H1 (cell line): Measurements from ENCODE around the gene DPP8. TPM values are rescaled to one million over a fixed set of nuclear protein-coding genes. Genes with fewer than 3 reads are reported as not detected.

Source experiments
- CTCF ChIA-PET: fragments of 300-600 bp; sonication (Branson Sonifier 250); formaldehyde crosslinking; loops from one replicate; lab custom pipeline; 2021; ENCODE audit not compliant: partially characterized antibody; lab: Charles Lee
- POLR2A ChIA-PET: fragments of 300-600 bp; sonication (Branson Sonifier 250); formaldehyde crosslinking; loops from one replicate; lab custom pipeline; 2021; ENCODE audit warnings: inconsistent platforms; ENCODE audit not compliant: partially characterized antibody; lab: Charles Lee
- DNase-seq, 2 experiments: peaks; one replicate each; pipeline versions ENCODE4 v3.0.0 to v3.0.0-alpha.2; 2010 to 2022; ENCODE audit warnings: low spot score in 2 of 2, low read depth in 1 of 2, mixed read lengths in 1 of 2
- FAIRE-seq: peaks from 2 replicates; lab custom pipeline; 2011; peaks lifted over from hg19 to GRCh38; lab: Jason Lieb, UNC
- H2AFZ ChIP-seq: 2 replicates; pipeline ENCODE4 v1.8.1; 2012; ENCODE audit warnings: low read length, inconsistent platforms
- H2AK5ac ChIP-seq: 2 replicates; pipeline ENCODE4 v1.6.1; 2013; ENCODE audit warnings: low read depth, low read length
- H2BK120ac ChIP-seq: replicated peaks from 2 replicates; pipeline ENCODE3; 2013; ENCODE audit warnings: low read depth, low read length, inconsistent platforms
- H2BK12ac ChIP-seq: 2 replicates; pipeline ENCODE4 v1.6.1; 2013; ENCODE audit warnings: low read depth, low read length
- H2BK15ac ChIP-seq: 2 replicates; pipeline ENCODE4 v1.6.1; 2013; ENCODE audit warnings: low read length
- H2BK20ac ChIP-seq: 2 replicates; pipeline ENCODE4 v1.6.1; 2013; ENCODE audit warnings: low read length
- H2BK5ac ChIP-seq: 2 replicates; pipeline ENCODE4 v1.6.1; 2013; ENCODE audit warnings: low read depth, low read length
- H3K14ac ChIP-seq: 2 replicates; pipeline ENCODE4 v1.6.1; 2013; ENCODE audit warnings: inconsistent platforms; ENCODE audit not compliant: insufficient read length
- H3K18ac ChIP-seq: 2 replicates; pipeline ENCODE4 v1.6.1; 2013; ENCODE audit warnings: low read length; ENCODE audit errors: extremely low read depth
- H3K23ac ChIP-seq: 2 replicates; pipeline ENCODE4 v1.6.1; 2013; ENCODE audit warnings: inconsistent platforms; ENCODE audit not compliant: insufficient read length
- H3K23me2 ChIP-seq: 2 replicates; pipeline ENCODE4 v1.6.1; 2013; ENCODE audit warnings: low read depth, low read length
- H3K27ac ChIP-seq: 2 replicates; pipeline ENCODE4 v1.6.1; 2011; ENCODE audit warnings: low read depth, low read length, inconsistent platforms
- H3K27me3 ChIP-seq, 4 experiments: replicated peaks in 1 of 4; 1 replicate in 1 of 4; 2 replicates in 3 of 4; pipeline versions ENCODE4 v1.6.1 to v1.8.1; 2011 to 2013; ENCODE audit warnings: low read length in 3 of 4, mild to moderate bottlenecking in 3 of 4, inconsistent platforms in 2 of 4, mixed read lengths in 2 of 4, moderate library complexity in 1 of 4; ENCODE audit not compliant: control insufficient read depth in 3 of 4, insufficient read depth in 3 of 4; ENCODE audit errors: extremely low read depth in 1 of 4
- H3K36me3 ChIP-seq, 4 experiments: 2 replicates each; pipeline versions ENCODE4 v1.6.1 to v1.8.1; 2011 to 2013; ENCODE audit warnings: mild to moderate bottlenecking in 4 of 4, low read length in 3 of 4, moderate library complexity in 2 of 4, control low read depth in 1 of 4, inconsistent platforms in 1 of 4; ENCODE audit not compliant: insufficient read depth in 4 of 4, control insufficient read depth in 2 of 4
- H3K4ac ChIP-seq: replicated peaks from 2 replicates; pipeline ENCODE3; 2013; ENCODE audit warnings: low read length, low read depth, mixed read lengths, inconsistent platforms; ENCODE audit not compliant: insufficient read length
- H3K4me1 ChIP-seq, 4 experiments: replicated peaks in 1 of 4; 1 replicate in 1 of 4; 2 replicates in 3 of 4; pipeline versions ENCODE4 v1.6.1 to v1.8.1; 2011 to 2013; ENCODE audit warnings: low read length in 3 of 4, inconsistent platforms in 2 of 4, mixed read lengths in 1 of 4; ENCODE audit not compliant: insufficient read depth in 4 of 4, control insufficient read depth in 3 of 4
- H3K4me2 ChIP-seq, 2 experiments: 2 replicates each; pipeline versions ENCODE4 v1.6.1 to v1.8.1; 2011 to 2013; ENCODE audit warnings: low read depth in 2 of 2, low read length in 2 of 2, control low read depth in 1 of 2, inconsistent platforms in 1 of 2, mild to moderate bottlenecking in 1 of 2; ENCODE audit not compliant: insufficient read depth in 1 of 2
- H3K4me3 ChIP-seq, 4 experiments: fragments of 200-600, 300-600 bp in 1 of 4; sonication (generic), shearing (Covaris generic), sonication (Bioruptor Twin) in 1 of 4; 2 replicates each; pipeline versions ENCODE4 v1.5.1 to v1.8.1; 2011 to 2016; ENCODE audit warnings: low read length in 4 of 4, low read depth in 3 of 4, control low read depth in 2 of 4, inconsistent platforms in 2 of 4, mild to moderate bottlenecking in 2 of 4, mixed read lengths in 1 of 4, moderate library complexity in 1 of 4; ENCODE audit not compliant: insufficient read depth in 2 of 4; ENCODE audit errors: extremely low read depth in 1 of 4
- H3K56ac ChIP-seq: replicated peaks from 2 replicates; pipeline ENCODE3; 2013; ENCODE audit warnings: low read depth, mild to moderate bottlenecking, mixed read lengths, low read length, inconsistent platforms; ENCODE audit not compliant: insufficient read length
- H3K79me1 ChIP-seq: 2 replicates; pipeline ENCODE4 v1.6.1; 2013; ENCODE audit warnings: low read depth, low read length, control low read depth
- H3K79me2 ChIP-seq, 2 experiments: 2 replicates each; pipeline versions ENCODE4 v1.6.1 to v1.8.1; 2012 to 2013; ENCODE audit warnings: low read length in 2 of 2, mild to moderate bottlenecking in 2 of 2, inconsistent platforms in 1 of 2; ENCODE audit not compliant: insufficient read depth in 2 of 2, control insufficient read depth in 1 of 2
- H3K9ac ChIP-seq, 4 experiments: replicated peaks in 1 of 4; 1 replicate in 1 of 4; 2 replicates in 3 of 4; pipeline versions ENCODE4 v1.6.1 to v1.8.1; 2011 to 2013; ENCODE audit warnings: low read depth in 3 of 4, low read length in 3 of 4, control low read depth in 2 of 4, mild to moderate bottlenecking in 2 of 4, moderate library complexity in 2 of 4, inconsistent platforms in 1 of 4; ENCODE audit errors: extremely low read depth in 1 of 4
- H3K9me3 ChIP-seq, 2 experiments: 2 replicates each; pipeline versions ENCODE4 v1.6.1 to v1.8.1; 2012 to 2013; ENCODE audit warnings: mild to moderate bottlenecking in 2 of 2, moderate library complexity in 2 of 2, control low read depth in 1 of 2, inconsistent platforms in 1 of 2, low read depth in 1 of 2, low read length in 1 of 2, mixed read lengths in 1 of 2; ENCODE audit not compliant: insufficient read depth in 2 of 2
- H4K20me1 ChIP-seq, 2 experiments: replicated peaks in 1 of 2; 2 replicates each; pipeline versions ENCODE3 to v1.8.1; 2011 to 2013; ENCODE audit warnings: inconsistent platforms in 2 of 2, low read length in 2 of 2, mild to moderate bottlenecking in 1 of 2; ENCODE audit not compliant: insufficient read depth in 2 of 2, control insufficient read depth in 1 of 2
- H4K5ac ChIP-seq: 2 replicates; pipeline ENCODE4 v1.6.1; 2013; ENCODE audit warnings: low read length, low read depth, mixed read lengths, inconsistent platforms; ENCODE audit not compliant: insufficient read length
- H4K8ac ChIP-seq: 2 replicates; pipeline ENCODE4 v1.8.0; 2013; ENCODE audit warnings: mild to moderate bottlenecking, moderate library complexity, low read length, inconsistent platforms; ENCODE audit not compliant: insufficient read depth; ENCODE audit errors: extremely low read depth
- H4K91ac ChIP-seq: replicated peaks from 2 replicates; pipeline ENCODE3; 2013; ENCODE audit warnings: low read length, mixed read lengths, inconsistent platforms; ENCODE audit not compliant: insufficient read length
- CHD2 ChIP-seq: IDR thresholded peaks from 2 replicates; pipeline ENCODE4 v1.6.1; 2012; ENCODE audit warnings: low read length, improper control_type of control experiment
- GTF2F1 ChIP-seq: IDR thresholded peaks from 2 replicates; pipeline ENCODE4 v1.6.1; 2012; ENCODE audit warnings: low read depth, low read length, improper control_type of control experiment, borderline replicate concordance
- JUND ChIP-seq: IDR thresholded peaks from 2 replicates; pipeline ENCODE4 v1.6.1; 2011; ENCODE audit warnings: mild to moderate bottlenecking, improper control_type of control experiment, low read length
- KDM5A ChIP-seq: fragments of 200-600 bp; IDR thresholded peaks from 2 replicates; pipeline ENCODE4 v1.7.1; 2012; ENCODE audit warnings: mild to moderate bottlenecking, low read length, inconsistent platforms, mixed read lengths
- NANOG ChIP-seq: IDR thresholded peaks from 2 replicates; pipeline ENCODE4 v1.6.1; 2011; ENCODE audit warnings: low read length, low read depth, mild to moderate bottlenecking, inconsistent platforms; ENCODE audit not compliant: insufficient read depth, poor library complexity, severe bottlenecking
- NRF1 ChIP-seq: IDR thresholded peaks from 2 replicates; pipeline ENCODE4 v1.6.1; 2011; ENCODE audit warnings: mild to moderate bottlenecking, low read depth, low read length, improper control_type of control experiment
- PHF8 ChIP-seq: fragments of 200-600 bp; sonication (generic); conservative IDR thresholded peaks from 2 replicates; pipeline ENCODE4 v1.7.1; 2012; ENCODE audit warnings: low read depth, mild to moderate bottlenecking, inconsistent platforms, low read length, moderate library complexity
- RFX5 ChIP-seq: IDR thresholded peaks from 2 replicates; pipeline ENCODE4 v1.6.1; 2011; ENCODE audit warnings: low read depth, low read length, improper control_type of control experiment, borderline replicate concordance
- RXRA ChIP-seq: IDR thresholded peaks from 2 replicates; pipeline ENCODE4 v1.6.1; 2011; ENCODE audit warnings: low read depth, mild to moderate bottlenecking, low read length, moderate library complexity; ENCODE audit not compliant: insufficient read depth
- SRF ChIP-seq: IDR thresholded peaks from 2 replicates; pipeline ENCODE4 v1.6.1; 2011; ENCODE audit warnings: mild to moderate bottlenecking, low read depth, low read length, moderate library complexity
- TEAD4 ChIP-seq: IDR thresholded peaks from 2 replicates; pipeline ENCODE4 v1.6.1; 2012; ENCODE audit warnings: low read depth, low read length, inconsistent platforms, mixed read lengths
- WGBS, 2 experiments: shearing (Covaris generic) in 1 of 2; methylation state at CpG; one replicate each; pipeline versions ENCODE4 v1.1.6 to v1.1.7; 2013 to 2015; ENCODE audit warnings: low lambda C conversion rate in 2 of 2, mixed read lengths in 2 of 2, inconsistent platforms in 1 of 2, low coverage in 1 of 2, missing lambda C conversion rate in 1 of 2; ENCODE audit not compliant: insufficient replicate concordance in 2 of 2, insufficient coverage in 1 of 2, insufficient read length in 1 of 2; ENCODE audit errors: extremely low coverage in 1 of 2, missing lambda C conversion rate in 1 of 2; 5-methylcytosine and 5-hydroxymethylcytosine counted together
- polyA plus RNA-seq, 7 experiments: library from polyadenylated mRNA; depleted of rRNA in 3 of 7; stranded (reverse) in 5 of 7; unstranded in 2 of 7; fragments of >200 nt in 5 of 7; fragments of 200-250 nt in 2 of 7; gene quantifications; 1 replicate in 5 of 7; 2 replicates in 1 of 7; 4 replicates in 1 of 7; pipeline versions ENCODE4 v1.2.1 to v1.2.3, GENCODE V29; 2011 to 2013; ENCODE audit warnings: missing spikeins in 2 of 7, mixed read lengths in 2 of 7
- total RNA-seq: library from RNA; stranded (reverse); fragmentation: NEBNext Ultra II Directional; extraction: Animal tissue kit (Norgen Biotek cat#: 25700); gene quantifications from 2 replicates; pipeline ENCODE4 v1.2.1, GENCODE V29; 2021

The DPP8 gene
- total and polyA plus RNA-seq, 2 of the 8 experiments (the other 6 are each of a cell fraction or from before 2014, with no cell fraction given), result 9.9 to 26.0 TPM

- Histone ChIP-seq H3K4me2 (peak overlapping the region in 1 of 2 experiments; percentile 55; a peak in 1 of 4 replicates), H3K9ac (no peak overlapping the region; a peak in 1 of 7 replicates), H3K27ac (no peak overlapping the region), H3K4me3 (peak overlapping the region in 1 of 4 experiments; percentile 10; a peak in 1 of 8 replicates), H3K9me3 (no peaks in the 10 kb centered on the region), H2BK15ac (no peak overlapping the region), H3K27me3 (no peaks in the 10 kb centered on the region), H3K4me1 (peaks cover 4 to 14% (median 8%) of the 10 kb centered on the region in 4 experiments), H3K79me2 (peaks cover 36 to 67% of the 10 kb centered on the region in 2 experiments), H2BK20ac (no peak overlapping the region), H3K4ac (no peak overlapping the region), H4K8ac (no peak overlapping the region), H3K23ac (no peak overlapping the region), H2BK5ac (no peak overlapping the region), H3K23me2 (peaks cover 2% of the 10 kb centered on the region; the same call in 1 of the 2 replicates), H3K14ac (no peak overlapping the region), H2AK5ac (no peak overlapping the region), H3K79me1 (peaks cover 8% of the 10 kb centered on the region; the same call in 1 of the 2 replicates), H2AFZ (no peak overlapping the region), H4K20me1 (peaks cover 16 to 19% of the 10 kb centered on the region in 2 experiments), H3K18ac (no peak overlapping the region), H2BK12ac (no peak overlapping the region), H4K91ac (no peak overlapping the region), H4K5ac (no peak overlapping the region), H2BK120ac (no peak overlapping the region), H3K36me3 (peaks cover 0 to 3% (median 0%) of the 10 kb centered on the region in 4 experiments; a peak in 2 of 8 replicates), H3K56ac (no peak overlapping the region)
- no peak for TF ChIP-seq JUND
- TF ChIP-seq SRF, result no peak
- no peak for TF ChIP-seq GTF2F1
- TF ChIP-seq NANOG, result no peak
- no peak for TF ChIP-seq NRF1
- TF ChIP-seq RFX5, result no peak
- TF ChIP-seq PHF8, result no peak
- TF ChIP-seq RXRA, result no peak
- TF ChIP-seq CHD2, result no peak
- TF ChIP-seq KDM5A, result no peak
- TF ChIP-seq TEAD4, result no peak
- ChIA-PET CTCF (no interaction called here), POLR2A (no interaction called here)
- FAIRE-seq (no peak), DNase-seq (no peak)
- WGBS, 2 experiments, result 83% methylated on average over 1 of the region's 1 CpG; no CpG with 5 or more reads in 1 of the 2 experiments
These were observed 15.2 kb upstream of the DPP8 start for GRCh38 chr15:65532738-65533051.
